IMR-90 (cell line): Measurements from ENCODE around the gene NRP1. TPM values are rescaled to one million over a fixed set of nuclear protein-coding genes. Genes with fewer than 3 reads are reported as not detected.

Source experiments
- ATAC-seq: fragments of 200-7000 bp; cut with Tn5 transposase; 2 replicates; pipeline ENCODE4 v1.9.1; 2020; ENCODE audit warnings: low read depth, mild to moderate bottlenecking, moderate library complexity
- BruUV-seq: library from RNA; stranded (reverse); fragments of 400-500 nt; replicated peaks from 2 replicates; lab custom pipeline; 2021; lab: Mats Ljungman, UMichigan
- CTCF ChIA-PET: fragments of 300-600 bp; formaldehyde crosslinking; extraction: SDS; loops from one replicate; lab custom pipeline; 2021; ENCODE audit warnings: antibody characterized with exemption; lab: Yijun Ruan, JAX
- POLR2A ChIA-PET: fragments of 300-600 bp; sonication (Branson Sonifier 250); formaldehyde crosslinking; loops from one replicate; lab custom pipeline; 2022; ENCODE audit warnings: antibody characterized with exemption; ENCODE audit not compliant: unreplicated experiment; lab: Charles Lee
- DNase-seq: peaks from one replicate; pipeline ENCODE4 v3.0.0; 2013
- H2AFZ ChIP-seq: replicated peaks from 2 replicates; pipeline ENCODE3; 2013; ENCODE audit warnings: low read length, mild to moderate bottlenecking; ENCODE audit not compliant: poor library complexity
- H2AK5ac ChIP-seq: 2 replicates; pipeline ENCODE4 v1.6.1; 2013; ENCODE audit warnings: low read depth, low read length, inconsistent platforms
- H2AK9ac ChIP-seq: replicated peaks from 2 replicates; pipeline ENCODE3; 2013; ENCODE audit warnings: mild to moderate bottlenecking, low read depth, low read length, moderate library complexity; ENCODE audit not compliant: poor library complexity
- H2BK120ac ChIP-seq: 2 replicates; pipeline ENCODE4 v1.6.1; 2013; ENCODE audit warnings: low read depth, low read length, inconsistent platforms
- H2BK15ac ChIP-seq: 3 replicates; pipeline ENCODE4 v1.6.1; 2013; ENCODE audit warnings: low read depth, low read length, inconsistent platforms
- H2BK20ac ChIP-seq: 2 replicates; pipeline ENCODE4 v1.6.1; 2013; ENCODE audit warnings: low read depth, mild to moderate bottlenecking, inconsistent platforms, low read length, moderate library complexity
- H2BK5ac ChIP-seq: 2 replicates; pipeline ENCODE4 v1.6.1; 2013; ENCODE audit warnings: mild to moderate bottlenecking, low read depth, low read length, inconsistent platforms; ENCODE audit not compliant: poor library complexity, severe bottlenecking
- H3K14ac ChIP-seq: replicated peaks from 2 replicates; pipeline ENCODE4 v1.6.1; 2013; ENCODE audit warnings: low read depth, low read length, inconsistent platforms
- H3K18ac ChIP-seq: 2 replicates; pipeline ENCODE4 v1.6.1; 2013; ENCODE audit warnings: low read depth, low read length, control low read depth
- H3K23ac ChIP-seq: 2 replicates; pipeline ENCODE4 v1.6.1; 2013; ENCODE audit warnings: low read depth, low read length, inconsistent platforms
- H3K27ac ChIP-seq: 2 replicates; pipeline ENCODE4 v1.5.1; 2013; ENCODE audit warnings: mild to moderate bottlenecking, control low read depth, low read length; ENCODE audit not compliant: insufficient read depth
- H3K27me3 ChIP-seq: 2 replicates; pipeline ENCODE4 v1.6.1; 2013; ENCODE audit warnings: low read length; ENCODE audit not compliant: control insufficient read depth, insufficient read depth
- H3K36me3 ChIP-seq: 2 replicates; pipeline ENCODE4 v1.6.1; 2013; ENCODE audit warnings: low read length, mixed read lengths; ENCODE audit not compliant: control insufficient read depth, insufficient read depth
- H3K4ac ChIP-seq: 2 replicates; pipeline ENCODE4 v1.6.1; 2013; ENCODE audit warnings: low read depth, low read length, inconsistent platforms
- H3K4me1 ChIP-seq: 2 replicates; pipeline ENCODE4 v1.6.1; 2013; ENCODE audit warnings: low read length, mixed read lengths; ENCODE audit not compliant: control insufficient read depth, insufficient read depth
- H3K4me2 ChIP-seq: 2 replicates; pipeline ENCODE4 v1.6.1; 2013; ENCODE audit warnings: low read depth, mild to moderate bottlenecking, control low read depth, low read length, moderate library complexity
- H3K4me3 ChIP-seq: 2 replicates; pipeline ENCODE4 v1.5.1; 2013; ENCODE audit warnings: low read depth, mild to moderate bottlenecking, control low read depth, low read length, moderate library complexity; ENCODE audit not compliant: insufficient read depth
- H3K56ac ChIP-seq: 2 replicates; pipeline ENCODE4 v1.6.1; 2013; ENCODE audit warnings: low read length, inconsistent platforms; ENCODE audit not compliant: insufficient read depth; ENCODE audit errors: extremely low read depth
- H3K79me1 ChIP-seq, 2 experiments: 2 replicates each; pipeline ENCODE4 v1.6.1; 2013; ENCODE audit warnings: low read length in 2 of 2, inconsistent platforms in 1 of 2, low read depth in 1 of 2
- H3K9ac ChIP-seq: 2 replicates; pipeline ENCODE4 v1.6.1; 2013; ENCODE audit warnings: low read depth, low read length, control low read depth
- H3K9me1 ChIP-seq: 2 replicates; pipeline ENCODE4 v1.6.1; 2013; ENCODE audit warnings: low read length, inconsistent platforms; ENCODE audit not compliant: insufficient read depth
- H3K9me3 ChIP-seq: 2 replicates; pipeline ENCODE4 v1.6.1; 2013; ENCODE audit warnings: low read length; ENCODE audit not compliant: control insufficient read depth, insufficient read depth
- H4K20me1 ChIP-seq: 2 replicates; pipeline ENCODE4 v1.6.1; 2013; ENCODE audit warnings: low read length, inconsistent platforms; ENCODE audit not compliant: insufficient read depth
- H4K5ac ChIP-seq: 2 replicates; pipeline ENCODE4 v1.6.1; 2013; ENCODE audit warnings: mild to moderate bottlenecking, low read depth, low read length, control low read depth
- H4K8ac ChIP-seq, 2 experiments: 2 replicates each; pipeline ENCODE4 v1.6.1; 2013; ENCODE audit warnings: low read depth in 2 of 2, low read length in 2 of 2, control low read depth in 1 of 2, inconsistent platforms in 1 of 2
- H4K91ac ChIP-seq: 2 replicates; pipeline ENCODE4 v1.6.1; 2013; ENCODE audit warnings: low read depth, low read length, inconsistent platforms; ENCODE audit not compliant: insufficient read depth
- BHLHE40 ChIP-seq: fragments of 150-350 bp; IDR thresholded peaks from 2 replicates; pipeline ENCODE4 v1.6.1; 2016; ENCODE audit warnings: mild to moderate bottlenecking, low read depth, low read length
- CEBPB ChIP-seq: IDR thresholded peaks from 2 replicates; pipeline ENCODE4 v1.6.1; 2012; ENCODE audit warnings: low read depth, low read length, improper control_type of control experiment
- CHD1 ChIP-seq: IDR thresholded peaks from 2 replicates; pipeline ENCODE4 v1.6.1; 2012; ENCODE audit warnings: low read depth, low read length, improper control_type of control experiment
- CTCF ChIP-seq: conservative IDR thresholded peaks from 2 replicates; pipeline ENCODE4 v1.5.1; 2012; ENCODE audit warnings: mild to moderate bottlenecking, low read depth, low read length, improper control_type of control experiment
- ELK1 ChIP-seq: fragments of 150-350 bp; IDR thresholded peaks from 2 replicates; pipeline ENCODE4 v1.6.1; 2016; ENCODE audit warnings: low read depth, mild to moderate bottlenecking, low read length, moderate library complexity, borderline replicate concordance
- FOS ChIP-seq: fragments of 150-350 bp; IDR thresholded peaks from 2 replicates; pipeline ENCODE4 v1.6.1; 2016; ENCODE audit warnings: low read depth, low read length
- MAFK ChIP-seq: IDR thresholded peaks from 2 replicates; pipeline ENCODE4 v1.6.1; 2012; ENCODE audit warnings: low read depth, low read length, improper control_type of control experiment
- MAZ ChIP-seq: IDR thresholded peaks from 2 replicates; pipeline ENCODE4 v1.6.1; 2012; ENCODE audit warnings: low read depth, mild to moderate bottlenecking, low read length, improper control_type of control experiment, moderate library complexity, borderline replicate concordance
- MXI1 ChIP-seq: IDR thresholded peaks from 2 replicates; pipeline ENCODE4 v1.6.1; 2012; ENCODE audit warnings: low read depth, mild to moderate bottlenecking, low read length, moderate library complexity, borderline replicate concordance
- NFE2L2 ChIP-seq: fragments of 150-350 bp; IDR thresholded peaks from 2 replicates; pipeline ENCODE4 v1.6.1; 2016; ENCODE audit warnings: low read depth, mild to moderate bottlenecking, low read length
- POLR2A ChIP-seq: IDR thresholded peaks from 2 replicates; pipeline ENCODE4 v1.6.1; 2012; ENCODE audit warnings: mild to moderate bottlenecking, low read depth, low read length
- RAD21 ChIP-seq: IDR thresholded peaks from 2 replicates; pipeline ENCODE4 v1.6.1; 2012; ENCODE audit warnings: low read length, improper control_type of control experiment
- RCOR1 ChIP-seq: IDR thresholded peaks from 2 replicates; pipeline ENCODE4 v1.6.1; 2012; ENCODE audit warnings: mild to moderate bottlenecking, low read length, improper control_type of control experiment; ENCODE audit not compliant: insufficient replicate concordance
- RFX5 ChIP-seq: IDR thresholded peaks from 2 replicates; pipeline ENCODE4 v1.8.0; 2012; ENCODE audit warnings: low read depth, mild to moderate bottlenecking, low read length, moderate library complexity
- SMC3 ChIP-seq: fragments of 150-350 bp; IDR thresholded peaks from 2 replicates; pipeline ENCODE4 v1.6.1; 2016; ENCODE audit warnings: low read depth, mild to moderate bottlenecking, antibody characterized with exemption, low read length, moderate library complexity
- USF2 ChIP-seq: fragments of 150-350 bp; IDR thresholded peaks from 2 replicates; pipeline ENCODE4 v1.6.1; 2017; ENCODE audit warnings: mild to moderate bottlenecking, antibody characterized with exemption, low read length, low read depth
- WGBS, 2 experiments: methylation state at CpG; one replicate each; pipeline versions ENCODE4 v1.1.5 to v1.1.7; 2013; ENCODE audit warnings: missing lambda C conversion rate in 2 of 2; ENCODE audit not compliant: insufficient read length in 1 of 2; ENCODE audit errors: extremely low coverage in 2 of 2; 5-methylcytosine and 5-hydroxymethylcytosine counted together
- dilution Hi-C: fragments of 300-500 bp; cut with HindIII; formaldehyde crosslinking; loops from one replicate; pipeline ENCODE4 v1.14.3; 2018; ENCODE audit warnings: low sequenced_read_pairs; ENCODE audit not compliant: unreplicated experiment
- in situ Hi-C: fragments of 300-500 bp; cut with MboI; formaldehyde crosslinking; loops from 3 replicates; pipeline ENCODE4 v1.14.3; 2019; ENCODE audit warnings: low sequenced_read_pairs, inconsistent platforms, mixed read lengths
- intact Hi-C: fragments of 100-400 bp; cut with micrococcal nuclease; formaldehyde crosslinking; loops from 2 replicates; pipeline ENCODE4 v1.10.0; 2022
- polyA plus RNA-seq, 3 experiments: library from polyadenylated mRNA; depleted of rRNA; stranded (reverse); fragments of >200 nt; gene quantifications; 2 replicates each; pipeline ENCODE4 v1.2.3, GENCODE V29; 2012; ENCODE audit warnings: low replicate concordance in 1 of 3
- total RNA-seq: library from RNA; depleted of rRNA; stranded (reverse); fragments of >200 nt; gene quantifications from 2 replicates; pipeline ENCODE4 v1.2.3, GENCODE V29; 2012

Gene NRP1
- total and polyA plus RNA-seq, 2 of the 4 experiments (the other 2 are of a cell fraction) = 108 to 227 TPM

GRCh38 chr10:33311640-33312039, 22.8 kb downstream of the NRP1 start:
- no peaks in the 10 kb centered on the region for H3K9me3 ChIP-seq

More at GRCh38 chr10:33311640-33312039, 22.8 kb downstream of the NRP1 start:
- BruUV-seq = no TSS peak
- H3K79me1 ChIP-seq = peaks cover 29 to 64% of the 10 kb centered on the region in 2 experiments
- CTCF ChIA-PET = no interaction called here
- H2AK5ac ChIP-seq = no peak overlapping the region
- no peak overlapping the region for H3K56ac ChIP-seq
- intact Hi-C loops = no loop called here
- no peak overlapping the region for H3K4me3 ChIP-seq
- WGBS, 2 experiments = no CpG with 5 or more reads among the region's 1 CpG
- POLR2A ChIA-PET = no interaction called here
- dilution Hi-C loops = no loop called here
- no peak overlapping the region for H4K8ac ChIP-seq
- in situ Hi-C loops = no loop called here
- H2BK15ac ChIP-seq = no peak overlapping the region
- H3K23ac ChIP-seq = no peak overlapping the region
- H2BK120ac ChIP-seq = no peak overlapping the region
- no peak overlapping the region for H3K4me2 ChIP-seq
- H3K9ac ChIP-seq = no peak overlapping the region
- no peak overlapping the region for H2BK20ac ChIP-seq
- H2AK9ac ChIP-seq = no peak overlapping the region
- no peak overlapping the region for H2AFZ ChIP-seq
- peaks cover 8% of the 10 kb centered on the region for H4K20me1 ChIP-seq
- no peak overlapping the region for H4K91ac ChIP-seq
- peaks cover 16% of the 10 kb centered on the region for H3K4me1 ChIP-seq
- no peak overlapping the region for H3K27ac ChIP-seq
- H3K4ac ChIP-seq = no peak overlapping the region
- TF ChIP-seq POLR2A = no peak
- TF ChIP-seq NFE2L2 = no peak
- no peak for TF ChIP-seq USF2
- TF ChIP-seq CTCF = no peak
- no peak for TF ChIP-seq MAFK
- TF ChIP-seq SMC3 = no peak
- TF ChIP-seq RFX5 = no peak
- TF ChIP-seq CHD1 = no peak
- TF ChIP-seq MXI1 = no peak
- TF ChIP-seq FOS = no peak
- TF ChIP-seq ELK1 = no peak
- TF ChIP-seq RAD21 = no peak
- TF ChIP-seq BHLHE40 = no peak
- no peak for TF ChIP-seq MAZ
- TF ChIP-seq RCOR1 = no peak
- no peak for TF ChIP-seq CEBPB
- no peak for DNase-seq
- no peaks in the 10 kb centered on the region for H3K27me3 ChIP-seq
- no peak overlapping the region for H4K5ac ChIP-seq
- no peak overlapping the region for H2BK5ac ChIP-seq
- 0 out of 2 replicates have a peak, but pooled peaks cover 4% of the 10 kb centered on the region for H3K9me1 ChIP-seq
- H3K18ac ChIP-seq = no peak overlapping the region
- no peak for ATAC-seq
- no peak overlapping the region for H3K14ac ChIP-seq
- peaks cover 3% of the 10 kb centered on the region; the same call in 1 of the 2 replicates for H3K36me3 ChIP-seq
